ENCODE results near the gene TTC21A.

The TTC21A gene

DNA sequence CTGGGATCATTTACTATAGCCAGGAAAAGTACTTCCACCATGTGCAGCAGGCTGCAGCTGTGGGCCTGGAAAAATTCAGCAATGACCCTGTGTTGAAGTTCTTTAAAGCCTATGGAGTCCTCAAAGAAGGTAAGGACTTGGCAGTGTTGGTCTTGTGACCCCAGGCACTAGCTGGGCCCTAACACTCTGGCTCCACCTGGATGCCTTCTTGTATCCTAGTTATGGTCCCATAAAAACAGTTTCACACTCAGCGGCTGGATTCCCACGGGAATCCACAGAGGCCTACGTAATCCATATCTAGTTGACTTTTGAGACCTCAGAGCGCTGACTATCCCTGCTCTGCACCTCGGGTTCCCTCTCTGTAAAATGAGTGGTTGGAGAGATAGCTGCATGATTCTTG is 1.6 kb downstream of the TTC21A start:
- H3K9me3 ChIP-seq (ENCODE audit: insufficient read depth, low read length), result no peaks in the 10 kb centered on the region
- TF ChIP-seq EZH2phosphoT487 (conservative IDR thresholded peaks at IDR 0.05; ENCODE audit: low read length), result no peak
- TF ChIP-seq, protein P1, sequence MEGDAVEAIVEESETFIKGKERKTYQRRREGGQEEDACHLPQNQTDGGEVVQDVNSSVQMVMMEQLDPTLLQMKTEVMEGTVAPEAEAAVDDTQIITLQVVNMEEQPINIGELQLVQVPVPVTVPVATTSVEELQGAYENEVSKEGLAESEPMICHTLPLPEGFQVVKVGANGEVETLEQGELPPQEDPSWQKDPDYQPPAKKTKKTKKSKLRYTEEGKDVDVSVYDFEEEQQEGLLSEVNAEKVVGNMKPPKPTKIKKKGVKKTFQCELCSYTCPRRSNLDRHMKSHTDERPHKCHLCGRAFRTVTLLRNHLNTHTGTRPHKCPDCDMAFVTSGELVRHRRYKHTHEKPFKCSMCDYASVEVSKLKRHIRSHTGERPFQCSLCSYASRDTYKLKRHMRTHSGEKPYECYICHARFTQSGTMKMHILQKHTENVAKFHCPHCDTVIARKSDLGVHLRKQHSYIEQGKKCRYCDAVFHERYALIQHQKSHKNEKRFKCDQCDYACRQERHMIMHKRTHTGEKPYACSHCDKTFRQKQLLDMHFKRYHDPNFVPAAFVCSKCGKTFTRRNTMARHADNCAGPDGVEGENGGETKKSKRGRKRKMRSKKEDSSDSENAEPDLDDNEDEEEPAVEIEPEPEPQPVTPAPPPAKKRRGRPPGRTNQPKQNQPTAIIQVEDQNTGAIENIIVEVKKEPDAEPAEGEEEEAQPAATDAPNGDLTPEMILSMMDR (IDR thresholded peaks at IDR 0.05; ENCODE audit: insufficient read depth, low read length, poor library complexity, severe bottlenecking), result no peak
- H3K9me2 ChIP-seq (replicated peaks; ENCODE audit: insufficient read depth, low read length), result no peaks in the 10 kb centered on the region
- peaks cover 5% of the 10 kb centered on the region; the same call in 1 of the 2 replicates for H3F3A ChIP-seq (ENCODE audit: insufficient read depth)
- H3K9ac ChIP-seq (ENCODE audit: low read length), result no peak overlapping the region
- H3K27me3 ChIP-seq (ENCODE audit: low read length), result no peaks in the 10 kb centered on the region
- no peaks in the 10 kb centered on the region for H3K79me2 ChIP-seq (ENCODE audit: insufficient read depth, low read length)
- H2AFZ ChIP-seq (ENCODE audit: low read depth, low read length, severe bottlenecking), result no peak overlapping the region
- H4K20me1 ChIP-seq (ENCODE audit: low read depth, low read length), result no peaks in the 10 kb centered on the region
- no peak overlapping the region for H3K27ac ChIP-seq (ENCODE audit: low read depth, low read length)
- H3K4me2 ChIP-seq (ENCODE audit: low read depth, low read length, poor library complexity, severe bottlenecking), result no peak overlapping the region
- H3K36me3 ChIP-seq (ENCODE audit: low read length), result no peaks in the 10 kb centered on the region
- H3K4me3 ChIP-seq (ENCODE audit: insufficient read depth, low read length, poor library complexity, severe bottlenecking), result no peak overlapping the region

GRCh38 chr3:39110041-39110639 is 2.7 kb downstream of the TTC21A start:
- H3K9me2 ChIP-seq (replicated peaks; ENCODE audit: insufficient read depth, low read length), result no peaks in the 10 kb centered on the region
- no peak overlapping the region for H3K4me2 ChIP-seq (ENCODE audit: low read depth, low read length, poor library complexity, severe bottlenecking)
- H4K20me1 ChIP-seq (ENCODE audit: low read depth, low read length), result no peaks in the 10 kb centered on the region
- H3K9ac ChIP-seq (ENCODE audit: low read length), result no peak overlapping the region
- TF ChIP-seq, protein P1 (IDR thresholded peaks at IDR 0.05; ENCODE audit: insufficient read depth, low read length, poor library complexity, severe bottlenecking), result no peak
- no peak for TF ChIP-seq EZH2phosphoT487 (conservative IDR thresholded peaks at IDR 0.05; ENCODE audit: low read length)
- no peaks in the 10 kb centered on the region for H3K79me2 ChIP-seq (ENCODE audit: insufficient read depth, low read length)
- no peaks in the 10 kb centered on the region for H3K9me3 ChIP-seq (ENCODE audit: insufficient read depth, low read length)
- no peak overlapping the region for H3K4me3 ChIP-seq (ENCODE audit: insufficient read depth, low read length, poor library complexity, severe bottlenecking)
- H3K27ac ChIP-seq (ENCODE audit: low read depth, low read length), result no peak overlapping the region
- no peak overlapping the region for H2AFZ ChIP-seq (ENCODE audit: low read depth, low read length, severe bottlenecking)
- H3K27me3 ChIP-seq (ENCODE audit: low read length), result no peaks in the 10 kb centered on the region
- peaks cover 5% of the 10 kb centered on the region; the same call in 1 of the 2 replicates for H3F3A ChIP-seq (ENCODE audit: insufficient read depth)
- no peaks in the 10 kb centered on the region for H3K36me3 ChIP-seq (ENCODE audit: low read length)

DNA sequence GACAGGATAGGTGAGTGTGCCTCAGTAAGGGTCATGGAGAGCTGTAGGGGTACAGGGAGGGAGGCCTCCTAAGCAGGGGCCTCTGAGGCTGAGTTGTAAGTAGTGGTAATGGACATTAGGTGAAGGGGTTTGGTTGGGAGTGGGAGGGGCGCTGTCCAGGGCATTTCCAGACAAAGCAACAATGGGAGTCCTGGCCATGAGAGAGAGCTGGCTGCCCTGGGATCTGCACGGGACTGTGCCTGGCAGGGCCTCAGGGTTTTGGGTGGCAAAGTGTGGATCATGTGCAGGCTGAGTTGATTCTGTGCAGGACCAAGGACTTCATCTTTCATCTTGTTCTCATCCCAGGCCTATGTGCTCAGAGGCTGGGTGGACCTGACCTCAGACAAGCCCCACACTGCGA is 4.6 kb downstream of the TTC21A start:
- Histone ChIP-seq H3K9ac (ENCODE audit: low read length) (no peak overlapping the region), H3F3A (ENCODE audit: insufficient read depth) (peaks cover 5% of the 10 kb centered on the region; the same call in 1 of the 2 replicates), H3K79me2 (ENCODE audit: insufficient read depth, low read length) (no peaks in the 10 kb centered on the region)

More for the DNA sequence above, 4.6 kb downstream of the TTC21A start:
- Histone ChIP-seq H3K9me3 (ENCODE audit: insufficient read depth, low read length) (no peaks in the 10 kb centered on the region), H3K27me3 (ENCODE audit: low read length) (no peaks in the 10 kb centered on the region), H2AFZ (ENCODE audit: low read depth, low read length, severe bottlenecking) (no peak overlapping the region), H3K9me2 (replicated peaks; ENCODE audit: insufficient read depth, low read length) (no peaks in the 10 kb centered on the region), H4K20me1 (ENCODE audit: low read depth, low read length) (no peaks in the 10 kb centered on the region), H3K4me3 (ENCODE audit: insufficient read depth, low read length, poor library complexity, severe bottlenecking) (no peak overlapping the region), H3K4me2 (ENCODE audit: low read depth, low read length, poor library complexity, severe bottlenecking) (no peak overlapping the region), H3K36me3 (ENCODE audit: low read length) (no peaks in the 10 kb centered on the region), H3K27ac (ENCODE audit: low read depth, low read length) (no peak overlapping the region)
- no peak for TF ChIP-seq EZH2phosphoT487 (conservative IDR thresholded peaks at IDR 0.05; ENCODE audit: low read length)
- TF ChIP-seq, protein P1 (IDR thresholded peaks at IDR 0.05; ENCODE audit: insufficient read depth, low read length, poor library complexity, severe bottlenecking), result no peak
